Lung (tissue), 12 donors: ENCODE measurements around the gene CETN3. TPM values are rescaled to one million over a fixed set of nuclear protein-coding genes. Genes with fewer than 3 reads are reported as not detected.

Experiments used
- ATAC-seq: fragments of 200-7000 bp; cut with Tn5 transposase; one replicate; pipeline ENCODE4 v1.9.1; 2020; ENCODE audit warnings: moderate number of reproducible peaks; ENCODE audit not compliant: insufficient read depth, low FRiP score
- DNase-seq, 3 donors: peaks; one replicate each; pipeline ENCODE4 v3.0.0-alpha.2; 2013 to 2017
- H3K27ac ChIP-seq, 2 donors: one replicate each; pipeline ENCODE4 v1.5.1; 2013; ENCODE audit warnings: mild to moderate bottlenecking in 2 of 2, moderate library complexity in 2 of 2, control low read depth in 1 of 2, inconsistent platforms in 1 of 2, low read depth in 1 of 2, low read length in 1 of 2
- H3K27me3 ChIP-seq, 3 donors: one replicate each; pipeline ENCODE4 v1.5.1; 2013; ENCODE audit warnings: low read length in 2 of 3; ENCODE audit not compliant: control insufficient read depth in 3 of 3, insufficient read depth in 3 of 3
- H3K36me3 ChIP-seq, 4 donors: one replicate each; pipeline ENCODE4 v1.5.1; 2013; ENCODE audit warnings: low read length in 4 of 4, mild to moderate bottlenecking in 1 of 4, moderate library complexity in 1 of 4; ENCODE audit not compliant: control insufficient read depth in 4 of 4, insufficient read depth in 4 of 4
- H3K4me1 ChIP-seq, 5 donors: one replicate each; pipeline ENCODE4 v1.5.1; 2013; ENCODE audit warnings: low read length in 5 of 5, mild to moderate bottlenecking in 2 of 5, moderate library complexity in 1 of 5; ENCODE audit not compliant: control insufficient read depth in 5 of 5, insufficient read depth in 5 of 5
- H3K4me3 ChIP-seq: one replicate; pipeline ENCODE4 v1.5.1; 2013; ENCODE audit warnings: mild to moderate bottlenecking, control low read depth, moderate library complexity
- H3K9ac ChIP-seq, 2 donors: one replicate each; pipeline ENCODE4 v1.5.1; 2013; ENCODE audit warnings: low read length in 2 of 2, control low read depth in 1 of 2; ENCODE audit not compliant: insufficient read depth in 1 of 2
- H3K9me3 ChIP-seq, 4 donors: one replicate each; pipeline ENCODE4 v1.5.1; 2013; ENCODE audit warnings: low read length in 3 of 4, mild to moderate bottlenecking in 1 of 4, moderate library complexity in 1 of 4; ENCODE audit not compliant: control insufficient read depth in 4 of 4, insufficient read depth in 3 of 4
- WGBS, 2 donors: extraction: QIAGEN DNeasy Blood & Tissue Kit; methylation state at CpG; one replicate each; pipeline ENCODE4 v1.1.7; 2013; 5-methylcytosine and 5-hydroxymethylcytosine counted together
- polyA plus RNA-seq, 2 donors: library from polyadenylated mRNA; stranded (reverse); fragments of 200-250 nt; gene quantifications; one replicate each; pipeline ENCODE4 v1.2.1, GENCODE V29; 2013
- total RNA-seq, 2 donors: library from RNA; depleted of rRNA in 1 of 2; stranded (reverse); fragments of >200 nt in 1 of 2; gene quantifications; one replicate each; pipeline ENCODE4 v1.2.1, GENCODE V29; 2014 to 2021
- TF ChIP-seq, protein P1 (sequence below): IDR thresholded peaks from 2 replicates; pipeline ENCODE4 v1.5.1; 2012; ENCODE audit warnings: mild to moderate bottlenecking; ENCODE audit errors: control extremely low read depth, extremely low read depth
- donor health status: control.
- donor health status: control.
- donor health status: Bipolar disorder and iron deficiency.
- donor health status: healthy.
- donor health status: DM: yes; HTN: yes; CAD: no.

Gene CETN3
- total and polyA plus RNA-seq, 4 donors: 15.7 to 43.8 (median 22.0) TPM

DNA sequence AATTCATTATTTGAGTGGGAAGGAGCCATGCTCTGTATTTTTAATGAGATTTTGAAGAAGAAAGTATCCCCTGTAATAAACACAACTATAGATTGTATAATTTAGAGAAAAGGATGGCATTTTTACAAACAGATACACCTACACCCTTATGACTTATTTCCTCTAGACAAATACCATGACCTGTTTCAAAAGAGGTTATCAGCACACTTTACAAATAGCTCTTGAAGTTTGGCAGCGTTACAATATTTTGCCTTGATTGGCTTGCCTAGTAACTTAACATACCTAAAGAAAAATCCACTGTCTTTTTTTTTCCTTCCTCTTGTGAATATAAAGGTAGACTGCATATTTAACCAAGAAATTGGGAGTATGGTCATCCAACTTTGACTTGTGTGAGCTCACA, 28.5 kb upstream of the CETN3 start:
- peaks cover 0 to 5% (median 0%) of the 10 kb centered on the region in 5 donors for H3K4me1 ChIP-seq
- H3K4me3 ChIP-seq: no peak overlapping the region
- H3K27ac ChIP-seq: no peak overlapping the region
- no peaks in the 10 kb centered on the region for H3K36me3 ChIP-seq
- ATAC-seq: no peak
- H3K9me3 ChIP-seq: no peaks in the 10 kb centered on the region
- H3K27me3 ChIP-seq: peaks cover 0 to 3% (median 0%) of the 10 kb centered on the region in 3 donors
- WGBS, 2 donors: 29 to 72% methylated on average over 1 of the region's 1 CpG
- TF ChIP-seq, protein P1, sequence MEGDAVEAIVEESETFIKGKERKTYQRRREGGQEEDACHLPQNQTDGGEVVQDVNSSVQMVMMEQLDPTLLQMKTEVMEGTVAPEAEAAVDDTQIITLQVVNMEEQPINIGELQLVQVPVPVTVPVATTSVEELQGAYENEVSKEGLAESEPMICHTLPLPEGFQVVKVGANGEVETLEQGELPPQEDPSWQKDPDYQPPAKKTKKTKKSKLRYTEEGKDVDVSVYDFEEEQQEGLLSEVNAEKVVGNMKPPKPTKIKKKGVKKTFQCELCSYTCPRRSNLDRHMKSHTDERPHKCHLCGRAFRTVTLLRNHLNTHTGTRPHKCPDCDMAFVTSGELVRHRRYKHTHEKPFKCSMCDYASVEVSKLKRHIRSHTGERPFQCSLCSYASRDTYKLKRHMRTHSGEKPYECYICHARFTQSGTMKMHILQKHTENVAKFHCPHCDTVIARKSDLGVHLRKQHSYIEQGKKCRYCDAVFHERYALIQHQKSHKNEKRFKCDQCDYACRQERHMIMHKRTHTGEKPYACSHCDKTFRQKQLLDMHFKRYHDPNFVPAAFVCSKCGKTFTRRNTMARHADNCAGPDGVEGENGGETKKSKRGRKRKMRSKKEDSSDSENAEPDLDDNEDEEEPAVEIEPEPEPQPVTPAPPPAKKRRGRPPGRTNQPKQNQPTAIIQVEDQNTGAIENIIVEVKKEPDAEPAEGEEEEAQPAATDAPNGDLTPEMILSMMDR: no peak
- no peak overlapping the region for H3K9ac ChIP-seq
- peak in 1 of 3 donors; percentile 60 for DNase-seq

DNA sequence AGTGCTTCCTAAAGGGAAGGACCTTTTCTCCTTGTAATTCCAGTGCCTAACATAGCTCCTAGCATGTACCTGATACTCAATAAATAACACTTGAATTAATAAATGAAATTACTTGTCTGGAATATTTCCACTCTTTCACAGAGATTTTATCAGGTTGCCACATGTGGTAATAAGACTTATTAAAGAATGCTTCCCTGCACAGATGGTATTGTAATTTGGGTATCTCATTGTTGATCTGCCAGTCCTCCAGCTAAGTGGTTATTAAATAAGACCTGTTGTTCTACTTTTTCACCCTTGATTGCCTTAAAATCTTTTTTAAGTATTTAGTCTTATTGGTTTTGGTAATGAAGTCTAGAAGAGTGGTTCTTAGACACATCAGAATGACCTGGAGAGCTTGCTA, 28.1 kb upstream of the CETN3 start:
- H3K9ac ChIP-seq: no peak overlapping the region

DNA sequence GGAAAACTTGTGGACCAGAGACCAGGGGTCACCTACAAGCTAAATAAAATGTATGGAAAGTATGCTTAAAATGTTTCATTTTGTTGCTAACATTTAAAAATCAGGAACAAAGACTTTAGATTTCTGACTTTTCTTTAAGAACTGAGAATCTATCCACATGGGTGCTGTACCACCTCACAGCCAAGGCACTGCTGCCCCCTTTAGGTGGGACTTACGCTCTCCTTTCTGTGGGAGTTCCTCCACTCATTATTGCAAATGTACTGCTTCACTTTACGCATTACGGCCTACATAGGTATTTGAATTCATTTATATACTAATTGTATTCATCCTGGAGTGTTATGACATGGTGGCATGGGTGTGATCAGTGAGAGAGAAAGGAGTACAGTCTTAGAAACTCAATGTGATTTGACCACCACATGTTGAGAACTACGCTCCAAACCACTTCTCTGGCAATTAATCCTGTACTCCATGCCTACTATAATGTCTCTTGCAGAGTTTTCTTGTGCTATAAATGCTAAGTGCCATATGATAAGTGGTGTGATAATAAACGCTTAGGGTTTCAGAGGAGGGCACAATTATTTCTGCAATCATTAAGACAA, 24.7 kb upstream of the CETN3 start:
- TF ChIP-seq, protein P1: peak; percentile 24
- ATAC-seq (peak; percentile 48), DNase-seq (peak; percentile 41 to 64 (median 61))
- H3K36me3 ChIP-seq: no peaks in the 10 kb centered on the region
- H3K9me3 ChIP-seq: no peaks in the 10 kb centered on the region
- no peak overlapping the region for H3K4me3 ChIP-seq
- peaks cover 0 to 3% (median 0%) of the 10 kb centered on the region in 3 donors for H3K27me3 ChIP-seq
- 62 to 71% methylated on average over 5 of the region's 5 CpGs for WGBS, 2 donors
- H3K27ac ChIP-seq: no peak overlapping the region
- peaks cover 0 to 2% (median 0%) of the 10 kb centered on the region in 5 donors for H3K4me1 ChIP-seq
- no peak overlapping the region for H3K9ac ChIP-seq

More for the DNA sequence above, 28.1 kb upstream of the CETN3 start:
- TF ChIP-seq, protein P1: no peak
- DNase-seq (no peak), ATAC-seq (no peak)
- H3K4me3 ChIP-seq: no peak overlapping the region
- H3K4me1 ChIP-seq: peaks cover 0 to 5% (median 0%) of the 10 kb centered on the region in 5 donors
- H3K27ac ChIP-seq: no peak overlapping the region
- H3K36me3 ChIP-seq: no peaks in the 10 kb centered on the region
- peaks cover 0 to 3% (median 0%) of the 10 kb centered on the region in 3 donors for H3K27me3 ChIP-seq
- no peaks in the 10 kb centered on the region for H3K9me3 ChIP-seq

DNA sequence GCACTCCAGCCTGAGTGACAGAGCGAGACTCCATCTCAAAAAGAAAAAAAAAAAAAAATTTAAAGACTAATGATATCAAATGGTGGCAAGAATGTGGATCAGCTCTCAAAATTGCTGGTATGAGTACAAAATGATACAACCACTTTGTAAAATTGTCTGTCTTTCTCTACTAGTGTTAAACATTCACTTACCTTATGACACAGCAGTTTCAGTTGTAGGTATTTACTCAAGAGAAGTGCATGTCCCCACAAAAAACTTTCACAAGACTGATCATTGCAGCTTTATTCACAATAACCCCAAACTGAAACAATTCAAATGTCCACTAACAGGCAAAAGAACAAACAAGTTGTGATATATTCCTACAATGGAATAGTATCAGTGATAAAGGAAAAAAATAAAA, 14.7 kb upstream of the CETN3 start:
- Histone ChIP-seq H3K4me3 (no peak overlapping the region), H3K36me3 (no peaks in the 10 kb centered on the region), H3K27ac (no peak overlapping the region), H3K9me3 (no peaks in the 10 kb centered on the region), H3K4me1 (no peaks in the 10 kb centered on the region), H3K27me3 (no peaks in the 10 kb centered on the region), H3K9ac (no peak overlapping the region)
- no peak for ATAC-seq
- WGBS, 2 donors: 94 to 100% methylated on average over 1 of the region's 1 CpG
- DNase-seq: no peak
- TF ChIP-seq, protein P1: no peak
